Bronchial epithelial cell (primary cell): Measurements from ENCODE around the gene SFR1. TPM values are rescaled to one million over a fixed set of nuclear protein-coding genes. Genes with fewer than 3 reads are reported as not detected.

Source experiments
- DNase-seq: peaks from one replicate; pipeline ENCODE4 v3.0.0-alpha.2; 2010; ENCODE audit warnings: low read depth
- FAIRE-seq: peaks from 2 replicates; lab custom pipeline; 2011; peaks lifted over from hg19 to GRCh38; lab: Jason Lieb, UNC
- H3K27me3 ChIP-seq: 2 replicates; pipeline ENCODE4 v1.5.1; 2011; ENCODE audit warnings: low read length; ENCODE audit not compliant: control insufficient read depth, insufficient read depth
- H3K36me3 ChIP-seq: 2 replicates; pipeline ENCODE4 v1.5.1; 2011; ENCODE audit warnings: low read length; ENCODE audit not compliant: control insufficient read depth, insufficient read depth
- H3K4me3 ChIP-seq: 2 replicates; pipeline ENCODE4 v1.5.1; 2011; ENCODE audit warnings: mild to moderate bottlenecking, low read depth, low read length, control low read depth
- CTCF ChIP-seq: IDR thresholded peaks from 2 replicates; pipeline ENCODE4 v1.5.1; 2011; ENCODE audit warnings: mild to moderate bottlenecking, moderate library complexity, low read length, control low read depth, inconsistent platforms; ENCODE audit not compliant: insufficient read depth, severe bottlenecking
- total RNA-seq: library from RNA; depleted of rRNA; stranded (reverse); fragments of >200 nt; gene quantifications from 2 replicates; pipeline ENCODE4 v1.2.1, GENCODE V29; 2014

Gene SFR1
- total RNA-seq, 1 donor from 2014 or later = 3.2 TPM

- Histone ChIP-seq H3K36me3 (no peaks in the 10 kb centered on the region), H3K27me3 (no peaks in the 10 kb centered on the region), H3K4me3 (no peak overlapping the region)
- FAIRE-seq = peak; percentile 90
- no peak for TF ChIP-seq CTCF
- DNase-seq = no peak
These were observed 33.7 kb upstream of the SFR1 start for GRCh38 chr10:104088239-104088638.

- DNase-seq (peak; percentile 69), FAIRE-seq (no peak)
- no peak for TF ChIP-seq CTCF
- H3K27me3 ChIP-seq = no peaks in the 10 kb centered on the region
- H3K36me3 ChIP-seq = no peaks in the 10 kb centered on the region
- H3K4me3 ChIP-seq = no peak overlapping the region
These were observed 32.4 kb upstream of the SFR1 start for GRCh38 chr10:104089621-104090020.

- DNase-seq (peak; percentile 77), FAIRE-seq (no peak)
- Histone ChIP-seq H3K36me3 (no peaks in the 10 kb centered on the region), H3K4me3 (no peak overlapping the region), H3K27me3 (no peaks in the 10 kb centered on the region)
- no peak for TF ChIP-seq CTCF
These were observed 31.4 kb upstream of the SFR1 start for GRCh38 chr10:104090611-104091010.

- FAIRE-seq (no peak), DNase-seq (peak; percentile 80)
- H3K27me3 ChIP-seq = no peaks in the 10 kb centered on the region
- H3K36me3 ChIP-seq = no peaks in the 10 kb centered on the region
- H3K4me3 ChIP-seq = no peak overlapping the region
- no peak for TF ChIP-seq CTCF
These were observed 29.2 kb upstream of the SFR1 start for GRCh38 chr10:104092749-104093148.

- no peak overlapping the region for H3K4me3 ChIP-seq
- FAIRE-seq (no peak), DNase-seq (no peak)
- H3K36me3 ChIP-seq = no peaks in the 10 kb centered on the region
- no peak for TF ChIP-seq CTCF
- H3K27me3 ChIP-seq = no peaks in the 10 kb centered on the region
These were observed 25.3 kb upstream of the SFR1 start for GRCh38 chr10:104096692-104097091.

- no peak for TF ChIP-seq CTCF
- FAIRE-seq = no peak
- no peaks in the 10 kb centered on the region for H3K36me3 ChIP-seq
- no peaks in the 10 kb centered on the region for H3K27me3 ChIP-seq
- DNase-seq = no peak
- no peak overlapping the region for H3K4me3 ChIP-seq
These were observed 23.5 kb upstream of the SFR1 start for GRCh38 chr10:104098358-104098925.
